ENCODE data around the gene SASH3.
A peak's percentile ranks its signal among the peaks of the same experiment; 100 is the strongest.

The SASH3 gene

DNA sequence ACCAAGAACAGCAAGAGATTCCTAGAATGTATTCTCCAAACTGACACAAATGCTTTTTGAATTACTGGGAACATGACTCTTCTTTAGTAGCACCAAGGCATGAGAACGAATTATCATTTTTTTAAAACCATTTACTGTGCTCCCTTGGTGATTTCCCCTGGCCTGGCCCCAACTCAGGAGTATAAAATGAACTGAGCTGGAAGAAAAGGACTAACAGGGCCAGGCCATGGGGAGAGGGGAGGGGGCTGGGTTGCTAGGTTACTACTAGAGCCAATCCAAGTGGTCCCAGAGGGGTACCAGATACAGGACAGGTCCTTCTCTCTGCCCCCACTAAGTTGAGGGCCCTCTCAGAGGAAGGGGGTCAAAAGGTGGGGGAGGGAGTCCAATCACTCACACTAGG is 23.1 kb downstream of the SASH3 start:
- no peak overlapping the region for H3K27ac ChIP-seq
- no peak for DNase-seq (ENCODE audit: low read depth, low spot score)

GRCh38 chrX:129804806-129805205 is 25.1 kb downstream of the SASH3 start:
- H3K27ac ChIP-seq, result no peak overlapping the region
- DNase-seq (ENCODE audit: low read depth, low spot score), result no peak

DNA sequence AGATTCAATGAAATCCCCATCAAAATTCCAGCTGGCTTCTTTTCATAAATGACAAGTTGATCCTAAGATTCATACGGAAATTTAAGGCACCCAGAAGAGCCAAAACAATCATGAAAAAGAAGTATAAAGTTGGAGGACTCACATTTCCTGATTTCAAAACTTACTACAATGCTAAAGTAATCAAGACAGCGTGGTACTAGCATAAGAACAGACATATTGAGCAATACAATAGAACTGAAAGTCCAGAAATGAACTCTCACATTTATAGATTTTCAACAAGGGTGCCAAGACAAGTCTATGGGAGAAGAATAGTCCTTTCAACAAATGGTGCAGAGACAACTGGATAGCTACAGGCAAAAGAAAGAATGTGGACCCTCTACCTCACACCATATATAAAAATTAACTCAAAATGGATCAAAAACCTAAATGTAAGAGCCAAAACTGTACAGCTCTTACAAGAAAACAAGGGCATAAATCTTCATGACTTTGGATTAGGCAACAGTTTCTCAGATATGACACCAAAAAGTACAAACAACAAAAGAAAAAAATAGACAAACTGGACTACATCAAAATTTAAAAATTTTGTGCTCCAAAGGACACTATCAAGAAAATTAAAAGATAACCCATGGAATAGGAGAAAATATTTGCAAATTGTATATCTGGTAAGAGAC is 28.5 kb downstream of the SASH3 start:
- DNase-seq (ENCODE audit: low read depth, low spot score), result no peak

DNA sequence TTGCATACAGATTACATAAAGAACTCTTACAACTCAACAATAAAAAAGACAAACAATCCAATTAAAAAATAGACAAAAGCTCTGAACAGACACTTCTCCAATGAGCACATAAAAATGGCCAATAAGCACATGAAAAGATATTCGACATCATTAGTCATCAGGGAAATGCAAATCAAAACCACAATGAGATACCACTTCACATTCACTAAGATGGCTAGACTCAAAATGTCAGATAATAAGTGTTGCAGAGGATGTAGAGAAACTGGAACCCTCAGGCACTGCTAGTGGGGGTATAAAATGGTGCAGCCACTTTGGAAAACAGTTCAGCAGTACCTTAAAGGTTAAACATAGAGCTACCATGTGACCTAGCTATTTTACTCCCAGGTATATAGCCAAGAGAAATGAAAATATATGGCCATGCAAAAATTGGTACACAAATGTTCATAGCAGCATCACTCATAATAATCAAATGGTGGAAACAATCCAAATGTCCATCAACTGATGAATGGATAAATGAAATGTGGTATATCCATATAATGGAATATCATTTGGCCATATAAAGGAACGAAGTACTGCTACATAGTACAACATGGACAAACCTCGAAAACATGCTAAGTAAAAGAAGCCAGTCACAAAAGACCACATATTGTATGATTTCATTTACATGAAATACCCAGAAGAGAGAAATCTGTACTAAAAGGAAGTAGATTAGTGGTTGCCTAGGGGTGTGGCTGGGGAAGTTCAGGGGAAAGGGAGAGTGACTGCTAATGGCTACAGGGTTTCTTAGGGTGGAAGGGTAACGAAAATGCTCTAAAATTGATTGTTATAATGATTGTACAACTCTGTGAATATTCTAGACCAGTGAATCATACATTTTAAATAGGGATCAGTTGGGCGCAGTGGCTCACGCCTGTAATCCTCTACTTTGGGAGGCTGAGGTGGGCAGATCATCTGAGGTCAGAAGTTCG is 29.4 kb downstream of the SASH3 start:
- no peak overlapping the region for H3K27ac ChIP-seq
- no peak for DNase-seq (ENCODE audit: low read depth, low spot score)

More for the DNA sequence above, 28.5 kb downstream of the SASH3 start:
- H3K27ac ChIP-seq, result no peak overlapping the region

DNA sequence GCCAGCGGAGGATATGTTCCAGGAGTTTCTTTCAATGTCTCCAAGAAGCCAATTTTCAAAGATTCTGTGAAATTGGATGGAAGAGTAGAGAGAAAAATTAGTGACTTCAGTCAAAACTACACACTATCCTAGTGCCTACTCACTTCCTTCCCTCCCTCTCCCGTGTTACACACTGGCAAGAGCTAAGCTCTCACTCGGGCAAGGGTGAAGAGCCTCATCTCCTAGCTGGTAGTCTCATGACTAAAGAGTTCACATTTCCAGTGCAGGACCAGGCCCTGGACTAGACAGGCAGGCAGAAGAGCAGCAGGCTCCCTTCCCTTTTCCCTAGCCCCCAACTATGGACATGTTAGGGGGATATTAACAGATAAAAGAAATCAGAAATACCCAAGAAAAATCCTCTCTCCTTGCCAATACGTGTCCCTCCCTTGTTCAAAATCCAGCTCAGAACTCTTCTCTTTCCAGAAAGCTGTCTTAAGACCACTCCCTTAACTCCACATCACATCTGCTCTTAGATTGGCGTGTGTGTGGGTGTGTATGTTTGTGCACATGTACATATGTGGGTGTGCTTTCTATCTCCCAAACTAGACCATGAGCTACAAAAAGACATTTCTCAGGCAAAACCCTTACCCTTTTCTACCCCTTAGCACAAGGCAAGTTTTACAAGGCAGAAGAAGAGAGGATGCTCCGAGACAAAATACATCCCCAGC is 34.1 kb downstream of the SASH3 start:
- H3K27ac ChIP-seq, result no peak overlapping the region
- DNase-seq (ENCODE audit: low read depth, low spot score), result no peak

DNA sequence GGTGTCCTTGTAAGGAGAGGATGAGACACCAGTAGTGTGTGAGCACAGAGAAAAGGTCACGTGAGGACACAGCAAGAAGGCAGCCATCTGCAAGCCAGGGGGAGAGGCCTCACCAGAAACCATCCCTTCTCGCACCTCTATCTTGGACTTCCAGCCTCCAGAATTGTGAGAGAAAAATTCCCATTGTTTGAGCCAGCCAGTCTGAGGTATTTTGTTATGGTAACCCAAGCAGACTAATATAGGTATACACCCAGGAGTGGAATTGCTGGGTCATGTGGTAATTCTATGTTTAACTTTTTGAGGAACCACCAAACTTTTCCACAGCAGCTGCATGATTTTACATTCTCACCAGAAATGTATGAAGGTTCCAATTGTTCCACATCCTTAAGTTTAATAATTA is 38.4 kb downstream of the SASH3 start:
- H3K27ac ChIP-seq, result no peak overlapping the region
- DNase-seq (ENCODE audit: low read depth, low spot score), result no peak

DNA sequence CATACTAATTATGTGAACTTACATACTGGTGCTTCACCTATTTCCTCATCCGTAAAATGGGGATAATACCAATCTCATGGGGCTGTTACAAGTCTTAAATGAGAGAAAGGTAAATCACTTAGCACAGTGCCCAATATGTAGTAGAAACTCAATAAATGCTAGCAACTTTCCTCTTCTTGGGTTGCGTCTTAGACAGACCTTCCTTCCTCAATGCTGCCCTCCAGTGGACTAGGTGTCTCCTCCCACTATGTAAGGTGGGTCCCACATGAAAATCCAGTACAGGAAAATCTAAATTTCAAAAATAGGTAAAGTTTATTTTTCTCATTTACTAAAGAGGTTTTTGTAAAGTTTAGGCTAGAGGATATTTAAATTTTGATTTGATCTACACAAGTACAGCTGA is 43.4 kb downstream of the SASH3 start:
- no peak for DNase-seq (ENCODE audit: low read depth, low spot score)
- no peak overlapping the region for H3K27ac ChIP-seq

DNA sequence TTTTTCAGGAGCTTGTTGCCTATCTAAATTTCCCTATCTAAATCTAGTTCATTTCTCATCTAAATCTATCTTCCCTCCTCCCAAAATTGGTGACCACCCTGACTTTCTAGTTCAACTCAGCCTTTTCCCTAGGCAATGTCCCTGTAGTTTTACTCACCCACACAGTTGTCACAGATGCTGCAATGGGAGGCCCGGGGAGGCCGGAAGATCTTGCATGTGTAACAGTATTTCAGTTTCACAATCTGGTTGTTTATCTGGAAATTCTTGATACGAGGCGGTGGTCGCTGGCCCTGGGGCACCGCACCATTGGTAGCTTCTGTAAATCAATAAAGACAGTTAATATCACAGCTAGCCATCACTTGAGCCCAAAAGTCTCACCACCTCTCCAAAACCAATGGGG is 43.8 kb downstream of the SASH3 start:
- DNase-seq (ENCODE audit: low read depth, low spot score), result no peak
- H3K27ac ChIP-seq, result no peak overlapping the region

DNA sequence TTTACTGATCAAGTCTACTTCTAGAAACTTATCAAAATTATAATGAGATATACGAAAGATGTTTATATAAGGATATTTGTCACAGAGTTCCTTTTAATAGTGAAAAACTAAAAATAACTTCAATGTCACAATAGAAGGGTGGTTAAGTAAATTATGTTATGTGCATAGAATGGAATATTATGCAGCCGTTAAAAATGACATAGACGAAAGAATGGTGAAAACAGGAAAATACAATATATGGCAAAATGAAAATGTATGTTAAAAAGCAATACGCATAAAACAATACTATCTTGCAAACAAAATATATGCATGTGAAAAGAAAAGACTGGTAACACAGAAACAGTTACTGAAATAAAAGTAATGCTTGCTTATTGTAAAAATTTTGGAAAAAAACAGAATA is 44.9 kb downstream of the SASH3 start:
- no peak for DNase-seq (ENCODE audit: low read depth, low spot score)
- no peak overlapping the region for H3K27ac ChIP-seq

- H3K27ac ChIP-seq, result no peak overlapping the region
- DNase-seq (ENCODE audit: low read depth, low spot score), result no peak
These were observed 46.2 kb downstream of the SASH3 start for GRCh38 chrX:129825746-129826505.

- no peak for DNase-seq (ENCODE audit: low read depth, low spot score)
- H3K27ac ChIP-seq, result no peak overlapping the region
These were observed 50.7 kb downstream of the SASH3 start for GRCh38 chrX:129830494-129830893.

DNA sequence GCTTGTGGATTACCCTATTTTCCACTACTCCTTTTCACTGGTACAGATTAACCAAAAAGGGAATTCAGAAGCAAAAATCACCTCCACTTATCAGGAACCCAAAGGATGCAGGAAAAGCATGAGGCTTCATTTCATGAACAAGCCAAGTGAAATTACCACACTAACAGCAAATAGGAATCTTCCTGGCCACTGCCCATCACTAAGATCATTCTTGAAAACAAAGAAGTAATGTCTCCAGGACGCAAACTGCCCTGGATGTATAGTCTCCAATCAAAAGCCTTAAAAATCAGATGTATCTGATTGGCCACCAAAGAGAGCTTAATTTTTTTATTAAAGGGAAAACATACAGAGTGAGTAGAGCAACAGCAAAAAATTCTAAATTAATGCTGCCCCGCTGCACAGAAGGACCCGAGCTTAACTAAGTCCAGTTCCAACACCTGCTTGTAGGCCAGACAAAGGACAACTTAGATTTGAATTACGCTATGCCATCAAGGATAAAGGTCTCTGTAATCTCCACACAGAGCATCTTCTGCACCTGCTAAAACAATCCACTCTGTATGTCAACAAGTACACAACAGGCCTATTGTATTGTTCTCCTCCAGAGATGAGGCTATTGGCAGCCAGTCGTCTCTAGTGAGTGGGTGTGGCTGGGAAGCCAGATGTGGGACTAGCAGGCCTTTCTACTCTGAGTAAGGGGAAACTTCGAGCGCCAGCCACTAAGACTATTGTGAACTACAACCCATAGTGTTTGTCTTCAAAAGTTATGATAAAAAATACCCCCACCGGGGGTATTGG is 51.5 kb downstream of the SASH3 start:
- DNase-seq (ENCODE audit: low read depth, low spot score), result no peak
- no peak overlapping the region for H3K27ac ChIP-seq

DNA sequence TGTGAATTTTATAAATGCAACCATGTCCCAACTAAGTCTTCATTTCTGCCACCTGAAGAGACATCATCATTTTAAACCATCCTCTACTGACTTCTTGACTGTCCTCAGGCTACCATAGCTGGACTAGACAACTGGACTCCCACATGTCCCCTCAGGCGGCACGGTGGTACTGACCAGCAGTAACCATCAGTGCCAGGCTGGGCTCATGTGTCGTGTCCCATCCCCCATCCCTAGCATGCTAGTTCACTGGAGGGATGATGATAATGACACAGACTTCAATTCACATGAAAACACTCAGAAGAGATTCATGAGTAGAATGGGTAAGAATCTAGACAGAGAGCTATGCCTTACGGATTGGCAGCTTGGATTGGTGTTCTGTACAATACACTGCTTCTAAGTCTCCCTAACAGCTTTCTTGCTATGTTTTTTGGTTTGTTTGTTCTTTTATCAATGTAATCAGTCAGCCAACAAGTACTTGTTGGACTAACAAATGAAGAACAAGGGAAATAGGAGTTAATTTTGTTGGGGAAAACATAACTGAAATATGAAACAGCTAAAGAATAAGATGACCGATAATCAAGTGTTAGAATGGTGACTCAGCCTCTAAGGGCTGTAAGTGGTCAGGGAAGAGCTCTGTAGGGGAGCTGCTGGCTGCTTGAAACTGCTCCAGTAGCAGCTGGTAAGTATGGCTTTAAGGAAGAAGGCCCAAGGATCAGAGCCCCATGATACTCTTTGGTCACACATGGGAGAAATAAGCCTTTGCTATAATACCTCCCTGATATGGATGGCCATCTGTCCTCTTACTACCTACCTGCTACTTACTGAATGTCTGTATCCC is 53.6 kb downstream of the SASH3 start:
- no peak overlapping the region for H3K27ac ChIP-seq
- no peak for DNase-seq (ENCODE audit: low read depth, low spot score)

GRCh38 chrX:129836827-129837226 is 57.1 kb downstream of the SASH3 start:
- no peak for DNase-seq (ENCODE audit: low read depth, low spot score)
- no peak overlapping the region for H3K27ac ChIP-seq

GRCh38 chrX:129840344-129840743 is 60.6 kb downstream of the SASH3 start:
- H3K27ac ChIP-seq, result no peak overlapping the region
- DNase-seq (ENCODE audit: low read depth, low spot score), result no peak

- H3K27ac ChIP-seq, result peak overlapping the region; percentile 59
- DNase-seq (ENCODE audit: low read depth, low spot score), result no peak
These were observed 62.9 kb downstream of the SASH3 start for GRCh38 chrX:129842510-129843208.

GRCh38 chrX:129843209-129843458 is 63.4 kb downstream of the SASH3 start:
- no peak for DNase-seq (ENCODE audit: low read depth, low spot score)
- H3K27ac ChIP-seq, result peak overlapping the region; percentile 59
